ENCODE measurements around the gene PLA2G4D.
"Not testable (repeated sequence)": the region's sequence is repeated elsewhere in the genome, so short reads cannot be mapped to it uniquely, and the experiment has no call there.

Gene PLA2G4D

DNA sequence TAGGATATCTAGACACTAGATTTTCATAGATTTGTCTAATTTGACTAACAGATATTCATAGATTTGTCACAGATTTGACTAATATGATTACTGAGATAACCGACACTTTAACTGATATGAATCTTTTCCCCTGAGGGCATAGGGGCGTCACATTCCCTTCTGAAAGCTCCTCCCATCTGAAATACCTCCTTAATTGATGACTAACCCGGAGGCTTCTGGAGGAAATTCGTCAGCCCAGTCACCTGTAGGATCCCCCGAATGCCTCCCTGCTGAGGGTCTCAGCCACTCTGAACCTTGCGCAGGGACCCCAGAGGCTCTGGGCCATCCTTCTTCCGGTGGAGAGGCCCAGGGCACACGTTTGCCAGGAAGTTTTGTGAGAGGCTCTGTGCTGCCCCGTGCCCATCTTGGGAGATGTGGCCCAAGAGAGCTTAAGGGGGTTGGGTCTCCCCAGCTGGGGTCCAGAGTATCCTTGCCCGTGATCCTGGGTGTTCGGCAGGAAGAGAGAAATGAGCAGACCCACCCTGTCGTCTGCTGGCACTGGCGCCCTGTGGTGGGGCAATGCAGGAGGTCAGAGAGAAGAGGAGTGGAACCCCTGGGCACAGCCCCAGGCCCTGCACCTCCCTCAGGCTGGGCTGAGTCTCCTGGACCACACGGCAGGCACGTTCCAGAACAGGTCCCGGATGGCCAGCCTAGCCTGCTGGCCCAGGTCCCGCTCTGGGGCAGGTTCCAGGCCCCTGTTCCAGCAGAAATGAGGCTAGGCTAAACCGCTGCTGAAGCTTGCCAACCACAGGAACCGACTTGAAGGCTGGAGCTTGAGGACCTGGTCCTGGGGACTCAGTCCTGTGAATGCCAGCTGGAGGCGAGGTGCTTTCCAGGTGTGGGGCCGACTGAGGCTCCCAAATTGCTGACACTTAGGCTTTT is 1.7 kb downstream of the PLA2G4D start:
- no peak for DNase-seq
- in situ Hi-C loops (cut with MboI; ENCODE audit: low pct_unique_long_range_greater_than_20kb, low sequenced_read_pairs): no loop called here

- in situ Hi-C loops (cut with MboI; ENCODE audit: low pct_unique_long_range_greater_than_20kb, low sequenced_read_pairs); DNase-seq: not testable (repeated sequence)
Measured at GRCh38 chr15:42091753-42092397, 2.5 kb downstream of the PLA2G4D start.

DNA sequence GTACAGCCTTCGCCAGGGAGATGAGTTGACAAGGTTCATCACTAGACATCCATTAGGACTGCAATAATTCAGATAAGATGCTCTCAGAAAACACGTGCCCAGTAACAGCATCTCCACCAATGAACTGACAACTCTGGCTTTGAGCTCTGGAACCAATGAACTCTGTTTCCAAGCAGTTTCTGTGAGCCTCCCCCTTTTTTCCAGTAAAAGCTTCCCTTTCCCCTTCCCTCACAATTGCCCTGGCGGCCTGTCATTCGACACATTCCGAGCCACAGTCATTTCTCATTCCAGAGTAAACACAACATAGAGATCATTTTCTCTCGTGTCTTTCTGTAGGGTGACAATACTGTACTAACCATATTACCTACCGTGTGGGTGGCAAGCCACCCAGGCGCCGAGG is 3.6 kb downstream of the PLA2G4D start:
- in situ Hi-C loops (cut with MboI; ENCODE audit: low pct_unique_long_range_greater_than_20kb, low sequenced_read_pairs): no loop called here

DNA sequence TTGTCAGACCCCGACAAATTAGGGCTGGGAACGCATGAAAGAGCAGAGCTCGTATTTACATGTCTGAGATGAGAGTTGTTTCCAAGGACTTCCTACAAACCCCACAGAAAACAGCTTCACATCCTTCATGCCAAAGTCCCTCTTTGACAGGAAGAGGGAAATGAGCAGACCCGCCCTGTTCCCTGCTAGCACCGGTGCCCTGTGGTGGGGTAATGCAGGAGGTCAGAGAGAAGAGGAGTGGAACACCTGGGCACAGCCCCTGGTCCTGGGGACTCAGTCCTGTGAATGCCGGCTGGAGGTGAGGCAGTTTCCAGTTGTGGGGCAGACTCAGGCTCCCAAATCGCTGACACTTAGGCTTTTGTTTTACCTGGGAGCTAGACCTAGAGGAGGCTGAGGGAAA is 4.0 kb downstream of the PLA2G4D start:
- no peak for DNase-seq
- in situ Hi-C loops (cut with MboI; ENCODE audit: low pct_unique_long_range_greater_than_20kb, low sequenced_read_pairs): no loop called here

More for the DNA sequence above, 3.6 kb downstream of the PLA2G4D start:
- no peak for DNase-seq

DNA sequence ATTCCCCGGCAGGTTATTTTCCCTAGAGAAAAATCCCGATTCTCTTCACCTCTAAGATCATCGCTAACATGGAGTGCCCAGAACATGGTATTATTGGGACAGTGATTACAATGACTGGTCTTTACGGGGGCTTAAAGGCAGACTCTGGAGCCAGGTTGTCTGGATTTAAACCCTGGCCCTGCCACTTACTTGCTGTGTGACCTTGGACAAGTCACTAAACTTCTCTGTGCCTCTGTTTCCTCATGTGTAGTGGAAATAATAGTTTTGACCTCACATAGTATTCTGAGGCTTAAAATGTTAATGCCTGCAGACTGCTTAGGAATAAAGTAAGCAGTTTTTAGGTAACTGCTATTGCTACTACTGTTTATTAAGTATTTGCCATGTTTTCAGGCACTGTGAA is 4.4 kb downstream of the PLA2G4D start:
- no peak for DNase-seq
- in situ Hi-C loops (cut with MboI; ENCODE audit: low pct_unique_long_range_greater_than_20kb, low sequenced_read_pairs): no loop called here

DNA sequence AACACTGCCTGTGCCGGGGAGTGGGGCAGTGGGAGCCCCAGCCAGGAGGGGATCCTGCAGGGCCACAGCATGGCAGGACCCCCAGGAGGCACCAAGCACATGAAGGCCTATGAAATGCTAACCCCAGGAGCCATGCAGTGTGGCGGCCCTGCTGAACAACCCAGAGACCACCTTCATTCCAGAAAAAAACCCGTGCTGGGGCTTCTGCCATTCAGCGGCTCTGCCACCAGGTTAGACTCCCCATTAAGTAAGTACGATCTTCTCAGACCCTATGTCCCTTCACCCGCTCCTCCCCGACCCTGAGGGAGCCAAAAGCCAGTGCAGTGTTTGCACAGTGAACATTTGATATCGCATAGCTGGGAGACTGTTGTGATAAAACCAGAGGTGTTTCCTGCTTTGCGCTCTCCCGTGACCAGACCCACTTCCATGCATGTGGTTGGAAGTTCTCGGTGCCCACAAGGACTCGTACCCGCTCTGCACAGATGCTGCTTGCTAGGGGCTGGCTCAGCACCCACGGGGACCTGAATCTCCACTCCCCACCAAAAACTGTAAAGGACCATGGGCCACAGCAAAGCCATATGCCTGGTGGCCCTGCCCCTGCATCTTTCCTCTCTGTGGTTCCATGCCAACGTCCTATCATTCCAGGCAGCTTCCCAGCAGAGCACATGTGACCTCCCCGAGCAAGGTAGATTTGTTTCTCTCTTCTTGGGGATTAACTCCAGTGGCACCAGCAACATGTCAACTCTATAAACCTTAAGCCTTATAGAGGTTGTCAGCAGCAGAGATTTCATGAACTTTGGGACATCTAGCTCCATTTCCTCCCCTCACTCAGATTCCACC is 5.3 kb downstream of the PLA2G4D start:
- in situ Hi-C loops (cut with MboI; ENCODE audit: low pct_unique_long_range_greater_than_20kb, low sequenced_read_pairs): no loop called here
- DNase-seq: no peak

GRCh38 chr15:42087926-42088800 is 6.2 kb downstream of the PLA2G4D start:
- DNase-seq: no peak
- in situ Hi-C loops (cut with MboI; ENCODE audit: low pct_unique_long_range_greater_than_20kb, low sequenced_read_pairs): no loop called here

GRCh38 chr15:42087460-42087859 is 6.9 kb downstream of the PLA2G4D start:
- in situ Hi-C loops (cut with MboI; ENCODE audit: low pct_unique_long_range_greater_than_20kb, low sequenced_read_pairs): no loop called here
- no peak for DNase-seq

- in situ Hi-C loops (cut with MboI; ENCODE audit: low pct_unique_long_range_greater_than_20kb, low sequenced_read_pairs): no loop called here
- DNase-seq: no peak
Measured at GRCh38 chr15:42085721-42086120, 8.6 kb downstream of the PLA2G4D start.

- no peak for DNase-seq
- in situ Hi-C loops (cut with MboI; ENCODE audit: low pct_unique_long_range_greater_than_20kb, low sequenced_read_pairs): no loop called here
Measured at GRCh38 chr15:42085236-42085605, 9.1 kb downstream of the PLA2G4D start.

DNA sequence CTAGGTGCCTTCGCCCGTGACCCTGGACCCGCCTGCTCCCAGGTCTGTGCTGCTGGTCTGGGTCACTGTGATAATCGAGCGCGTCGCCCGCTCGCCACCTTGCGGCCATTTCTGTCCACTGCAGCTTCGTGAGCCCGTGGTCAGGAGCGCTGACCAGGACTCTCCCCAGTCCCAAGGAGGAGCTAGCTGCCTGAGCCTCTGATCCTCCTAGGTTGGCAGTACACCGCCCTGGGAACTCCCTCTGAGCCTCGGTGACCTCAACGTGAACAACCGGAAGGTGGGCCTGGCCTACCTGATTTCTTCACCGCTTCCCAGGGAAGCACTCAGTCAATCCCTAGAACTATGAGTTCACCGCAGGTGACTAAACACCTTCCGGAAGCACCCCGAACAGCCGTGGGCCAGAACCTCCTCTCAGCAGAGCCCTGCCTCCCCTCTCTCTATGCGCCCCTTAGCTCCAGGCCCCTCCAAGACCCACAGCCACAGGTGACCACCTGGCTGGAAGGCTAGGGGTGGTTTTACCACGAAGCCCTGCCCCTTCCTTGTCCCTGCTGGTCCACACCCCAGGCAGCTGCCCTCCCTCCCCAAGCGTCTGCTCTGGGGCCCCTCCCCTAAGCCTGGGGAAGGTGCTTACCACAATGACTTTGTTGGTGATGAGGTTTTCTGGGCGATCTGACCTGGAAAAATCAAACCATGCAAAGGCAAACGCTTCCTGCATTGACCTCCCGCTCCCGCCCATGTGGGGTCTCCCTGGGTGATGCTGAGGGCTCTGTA is 9.7 kb downstream of the PLA2G4D start:
- in situ Hi-C loops (cut with MboI; ENCODE audit: low pct_unique_long_range_greater_than_20kb, low sequenced_read_pairs): no loop called here
- DNase-seq: peak; percentile 67

- in situ Hi-C loops (cut with MboI; ENCODE audit: low pct_unique_long_range_greater_than_20kb, low sequenced_read_pairs): no loop called here
- DNase-seq: no peak
Measured at GRCh38 chr15:42083916-42084315, 10.4 kb downstream of the PLA2G4D start.

DNA sequence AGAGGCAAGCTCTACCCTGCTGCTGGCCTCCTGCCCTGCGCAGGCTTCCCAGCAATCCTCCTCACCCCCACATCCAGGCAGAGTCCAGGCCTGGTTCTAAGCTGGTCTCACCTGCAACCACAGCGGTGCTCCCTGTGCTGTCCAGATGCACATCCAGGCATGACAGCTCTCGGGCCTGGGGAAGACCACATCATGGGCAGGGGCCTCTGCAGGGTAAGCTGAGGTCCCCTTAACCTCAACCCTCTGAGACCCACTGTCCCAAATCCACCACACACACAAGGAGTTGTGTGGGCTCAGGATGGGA is 10.8 kb downstream of the PLA2G4D start:
- in situ Hi-C loops (cut with MboI; ENCODE audit: low pct_unique_long_range_greater_than_20kb, low sequenced_read_pairs): no loop called here

DNA sequence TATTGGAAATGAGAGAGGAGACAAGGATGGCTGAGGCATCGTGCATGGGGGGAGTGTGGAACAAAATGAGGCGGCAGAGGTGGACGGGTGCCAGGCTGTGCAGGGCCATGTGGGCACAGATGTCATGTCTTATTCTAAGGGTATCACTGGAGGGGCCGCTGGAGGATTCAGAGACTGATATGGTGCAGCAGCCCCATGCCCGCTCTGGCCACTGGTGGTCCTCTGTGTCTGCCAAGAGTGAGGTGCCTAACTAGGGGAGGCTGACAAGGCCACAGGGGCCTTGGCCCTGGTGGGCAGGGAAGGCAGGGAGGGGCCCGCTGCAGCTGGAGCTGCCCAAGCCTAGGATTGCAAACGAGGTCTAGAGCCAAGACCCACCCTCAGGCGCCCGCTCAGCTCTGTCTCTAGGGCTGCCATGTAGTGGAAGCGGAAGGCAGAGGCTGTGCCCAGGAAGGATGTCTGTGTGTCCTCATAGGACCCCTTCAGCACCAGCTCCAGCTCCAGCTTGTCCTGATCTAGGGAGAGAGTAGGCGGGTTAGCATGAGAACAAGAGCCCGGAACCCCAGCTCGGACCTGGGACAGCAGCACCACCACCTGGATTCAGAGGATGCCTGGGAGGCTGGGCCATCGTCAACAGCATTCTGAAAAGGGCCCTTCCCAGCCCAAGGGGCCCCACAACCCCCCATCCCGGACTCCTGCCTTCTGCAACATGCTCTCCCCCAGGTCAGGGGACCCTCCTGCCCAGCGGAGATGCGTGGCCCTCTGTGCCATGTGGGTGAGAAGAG is 11.3 kb downstream of the PLA2G4D start:
- in situ Hi-C loops (cut with MboI; ENCODE audit: low pct_unique_long_range_greater_than_20kb, low sequenced_read_pairs): no loop called here
- DNase-seq: no peak

More for the DNA sequence above, 10.8 kb downstream of the PLA2G4D start:
- DNase-seq: no peak

- in situ Hi-C loops (cut with MboI; ENCODE audit: low pct_unique_long_range_greater_than_20kb, low sequenced_read_pairs): no loop called here
- DNase-seq: no peak
Measured at GRCh38 chr15:42082141-42082540, 12.2 kb downstream of the PLA2G4D start.

- DNase-seq: no peak
- in situ Hi-C loops (cut with MboI; ENCODE audit: low pct_unique_long_range_greater_than_20kb, low sequenced_read_pairs): no loop called here
Measured at GRCh38 chr15:42080919-42081830, 13.2 kb downstream of the PLA2G4D start.
